ENCODE results near the gene SLC39A1.

Gene SLC39A1

DNA sequence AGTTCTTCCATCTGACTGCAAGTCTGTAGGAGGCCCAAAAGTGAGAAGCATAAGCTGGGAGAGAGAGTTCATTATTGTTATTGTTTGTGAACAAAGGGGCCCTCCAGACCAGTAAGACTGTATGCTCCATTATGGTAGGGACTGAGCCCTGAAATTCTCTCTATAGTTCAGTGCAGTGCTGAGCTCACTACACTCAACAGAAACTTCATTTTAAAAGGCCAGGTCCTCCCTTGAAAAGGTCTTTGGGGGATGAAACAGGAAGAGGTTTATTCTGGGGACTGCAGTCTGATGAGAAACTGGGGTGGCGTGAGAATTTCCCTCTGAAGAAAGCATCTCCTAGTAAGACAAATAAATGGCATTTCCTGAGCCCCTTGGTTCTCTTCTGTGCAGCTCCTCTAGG is 35.1 kb downstream of the SLC39A1 start:
- TF ChIP-seq, protein P1, sequence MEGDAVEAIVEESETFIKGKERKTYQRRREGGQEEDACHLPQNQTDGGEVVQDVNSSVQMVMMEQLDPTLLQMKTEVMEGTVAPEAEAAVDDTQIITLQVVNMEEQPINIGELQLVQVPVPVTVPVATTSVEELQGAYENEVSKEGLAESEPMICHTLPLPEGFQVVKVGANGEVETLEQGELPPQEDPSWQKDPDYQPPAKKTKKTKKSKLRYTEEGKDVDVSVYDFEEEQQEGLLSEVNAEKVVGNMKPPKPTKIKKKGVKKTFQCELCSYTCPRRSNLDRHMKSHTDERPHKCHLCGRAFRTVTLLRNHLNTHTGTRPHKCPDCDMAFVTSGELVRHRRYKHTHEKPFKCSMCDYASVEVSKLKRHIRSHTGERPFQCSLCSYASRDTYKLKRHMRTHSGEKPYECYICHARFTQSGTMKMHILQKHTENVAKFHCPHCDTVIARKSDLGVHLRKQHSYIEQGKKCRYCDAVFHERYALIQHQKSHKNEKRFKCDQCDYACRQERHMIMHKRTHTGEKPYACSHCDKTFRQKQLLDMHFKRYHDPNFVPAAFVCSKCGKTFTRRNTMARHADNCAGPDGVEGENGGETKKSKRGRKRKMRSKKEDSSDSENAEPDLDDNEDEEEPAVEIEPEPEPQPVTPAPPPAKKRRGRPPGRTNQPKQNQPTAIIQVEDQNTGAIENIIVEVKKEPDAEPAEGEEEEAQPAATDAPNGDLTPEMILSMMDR (IDR thresholded peaks at IDR 0.05), result no peak

DNA sequence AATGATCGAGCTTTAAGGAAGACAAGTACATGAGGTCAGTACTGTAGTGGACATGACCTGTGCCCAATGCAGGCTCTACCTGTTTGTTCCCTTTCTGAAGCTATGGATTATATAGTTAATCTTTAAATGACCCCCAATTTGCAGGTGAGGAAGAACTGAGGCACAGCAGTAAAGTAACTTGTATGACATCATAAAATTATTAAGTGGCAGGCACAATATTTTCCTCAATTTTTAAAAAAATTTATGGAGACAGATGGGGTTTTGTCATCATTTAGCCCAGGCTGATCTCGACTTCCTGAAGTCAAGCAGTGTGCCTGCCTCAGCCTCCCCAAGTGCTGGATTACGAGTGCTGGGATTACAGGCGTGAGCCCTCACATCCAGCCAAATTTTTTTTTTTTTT is 36.9 kb downstream of the SLC39A1 start:
- TF ChIP-seq, protein P1 (IDR thresholded peaks at IDR 0.05), result no peak

DNA sequence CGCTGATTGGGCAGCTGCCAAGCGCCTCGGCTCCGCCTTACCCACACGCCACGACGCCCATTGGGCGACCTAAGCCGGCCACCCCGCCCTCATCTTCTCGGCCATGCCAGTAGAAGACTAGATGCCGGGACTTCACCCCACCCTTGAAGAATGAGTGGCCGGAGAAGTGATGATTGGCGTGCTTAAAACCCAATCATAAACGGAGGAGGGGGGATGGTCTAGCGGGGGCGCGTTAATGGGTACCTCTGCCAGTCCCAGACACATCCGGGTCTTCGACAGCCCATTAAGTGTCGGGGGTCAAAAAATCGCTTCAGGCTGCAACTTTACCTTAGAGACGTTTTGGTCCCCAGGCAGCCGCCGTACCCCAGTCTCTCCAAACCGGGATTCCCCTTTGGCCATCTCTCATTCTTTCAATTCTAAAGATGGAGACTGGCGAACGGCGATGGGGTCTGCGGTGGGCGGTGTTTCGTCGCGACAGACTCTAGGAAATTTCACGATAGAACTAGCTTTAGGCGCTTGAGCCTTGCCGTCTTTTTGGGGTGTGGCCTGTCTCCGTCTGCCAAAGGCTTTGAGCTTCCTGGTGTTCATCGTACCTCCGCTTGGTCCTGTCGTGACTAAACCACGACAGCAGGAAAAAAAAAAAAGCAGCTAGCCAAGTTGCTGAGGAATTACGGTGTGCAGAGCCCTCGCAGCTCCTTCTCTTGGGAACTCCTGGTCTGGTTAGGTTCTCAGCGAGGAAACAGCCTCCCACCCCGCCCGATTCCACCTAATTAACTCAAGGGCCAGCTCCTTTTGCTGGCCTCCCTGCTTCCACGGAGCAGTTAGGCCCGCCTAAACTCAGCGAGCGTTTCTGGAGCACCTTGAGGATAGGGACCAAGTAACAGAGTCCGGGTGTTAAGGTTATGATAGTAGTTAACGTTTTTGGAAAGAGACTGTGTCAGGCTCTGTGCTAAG is 40.1 kb downstream of the SLC39A1 start, which contains the start of gene GATAD2B:
TSS of gene GATAD2B (minus strand) at position 1 of the 954 bp plus-strand sequence. CDS start 94,625 bp downstream, outside the sequence.
- TF ChIP-seq, protein P1 (IDR thresholded peaks at IDR 0.05), result no peak

DNA sequence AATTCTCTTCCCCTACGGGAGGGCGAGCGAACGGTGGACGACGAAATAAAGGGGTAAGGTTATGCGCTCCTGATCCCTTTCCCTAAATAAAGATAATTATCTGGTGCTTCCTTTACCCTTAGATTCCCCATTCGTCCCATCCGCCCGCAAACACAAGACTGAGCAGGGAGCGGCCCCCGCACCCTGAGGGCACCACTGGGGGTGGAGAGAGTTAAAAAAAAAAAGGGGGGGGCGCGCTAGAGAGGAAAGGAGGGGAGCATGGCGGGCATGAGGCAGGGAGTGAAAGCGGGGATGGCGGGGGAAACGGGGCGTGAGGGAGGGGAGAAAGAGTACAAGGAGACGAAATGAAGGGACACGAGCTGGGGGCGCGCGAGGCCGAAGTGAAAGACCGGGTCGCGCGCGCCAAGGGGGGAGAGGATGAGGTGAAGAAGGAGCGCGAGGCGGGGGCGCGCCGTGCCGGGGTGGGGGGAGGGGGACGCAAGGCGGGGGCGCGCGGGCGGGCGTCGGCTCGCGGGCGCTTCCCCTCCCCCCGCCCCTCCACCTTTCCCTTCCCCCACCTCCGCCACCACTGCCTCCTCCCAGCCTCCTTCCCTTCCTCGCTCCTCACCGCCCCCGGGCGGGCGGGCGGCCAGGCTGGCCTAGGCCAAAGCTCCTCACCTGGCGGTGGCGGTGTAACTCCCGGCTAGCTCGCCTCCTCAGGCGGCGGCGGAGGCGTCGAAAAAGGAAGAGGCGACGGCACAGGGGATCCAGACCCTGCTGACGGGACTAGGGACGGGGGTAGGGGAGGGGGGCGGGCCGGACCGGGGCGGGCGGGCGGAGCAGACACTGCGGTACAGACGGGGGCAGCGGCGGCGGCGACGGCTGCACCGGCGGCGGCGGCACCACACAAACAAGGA is 41.0 kb downstream of the SLC39A1 start:
- TF ChIP-seq, protein P1 (IDR thresholded peaks at IDR 0.05), result no peak; the same call in 1 of the 2 replicates

DNA sequence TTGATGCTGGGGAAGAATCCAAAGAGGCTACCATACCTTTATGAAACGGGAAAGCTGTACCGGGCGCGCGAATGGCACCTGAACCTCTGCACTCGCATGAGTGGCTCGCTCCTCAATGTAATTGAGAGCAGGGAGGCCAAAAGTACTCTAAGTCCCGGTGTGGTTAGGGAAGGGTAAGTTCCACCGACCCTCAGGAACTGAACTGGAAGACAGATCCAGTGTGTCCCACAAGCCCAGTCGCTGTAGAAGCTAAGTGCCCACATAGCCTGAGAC is 41.6 kb downstream of the SLC39A1 start:
- TF ChIP-seq, protein P1 (IDR thresholded peaks at IDR 0.05), result no peak

DNA sequence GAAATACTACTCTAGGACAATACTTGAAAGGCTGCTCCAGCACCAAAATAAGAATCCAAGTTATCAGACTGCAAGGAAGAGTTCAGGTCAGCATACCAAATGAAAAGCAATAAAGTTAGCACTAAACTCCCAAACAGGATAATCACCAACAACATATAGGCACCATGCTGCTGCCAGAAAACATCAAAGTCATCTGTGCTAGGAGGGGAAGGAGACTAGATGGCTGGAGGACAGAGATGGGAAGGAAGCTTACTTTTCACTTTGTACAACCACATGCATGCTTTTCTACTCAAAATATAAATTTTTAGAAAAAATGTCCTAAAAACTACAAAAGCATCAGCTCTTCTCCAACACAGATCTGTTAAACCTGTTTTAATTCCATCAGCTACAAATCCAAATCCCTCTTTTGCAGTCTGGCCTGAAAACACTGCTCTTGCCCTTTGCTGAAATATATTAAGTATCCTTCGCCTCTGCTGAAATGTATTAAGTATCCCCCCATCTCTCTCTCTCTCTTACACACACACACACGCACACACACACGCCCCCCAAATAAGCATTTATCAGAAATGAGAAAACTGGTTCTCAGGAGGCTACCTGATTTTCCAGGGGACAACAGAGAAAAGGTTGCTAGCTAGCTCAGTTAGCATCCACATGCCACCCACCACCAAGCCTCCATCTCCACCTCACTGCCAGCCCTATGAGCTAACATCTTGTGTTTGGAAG is 42.1 kb downstream of the SLC39A1 start:
- TF ChIP-seq, protein P1 (IDR thresholded peaks at IDR 0.05), result no peak
